ENCODE data around the gene MGAT5B. TPM values are rescaled to one million over a fixed set of nuclear protein-coding genes. Genes with fewer than 3 reads are reported as not detected.

Gene MGAT5B
- total RNA-seq, 6 experiments from 2014 or later = 0.16 TPM; not detected in 5

GRCh38 chr17:76868669-76869495, 678 bp downstream of the MGAT5B start:
- WGBS (ENCODE audit: insufficient coverage, low coverage, low lambda C conversion rate, missing lambda C conversion rate) = 3% methylated on average over 14 of the region's 84 CpGs
- Histone ChIP-seq H3K36me3 (no peaks in the 10 kb centered on the region), H3K9me3 (no peaks in the 10 kb centered on the region), H3K27ac (no peak overlapping the region), H3K4me1 (no peaks in the 10 kb centered on the region), H3K27me3 (peaks cover 0 to 17% of the 10 kb centered on the region in 2 donors), H3K4me3 (peak overlapping the region in 1 of 3 donors; percentile 29)
- no peak for TF ChIP-seq POLR2A (IDR thresholded peaks at IDR 0.05)
- TF ChIP-seq, protein P1, sequence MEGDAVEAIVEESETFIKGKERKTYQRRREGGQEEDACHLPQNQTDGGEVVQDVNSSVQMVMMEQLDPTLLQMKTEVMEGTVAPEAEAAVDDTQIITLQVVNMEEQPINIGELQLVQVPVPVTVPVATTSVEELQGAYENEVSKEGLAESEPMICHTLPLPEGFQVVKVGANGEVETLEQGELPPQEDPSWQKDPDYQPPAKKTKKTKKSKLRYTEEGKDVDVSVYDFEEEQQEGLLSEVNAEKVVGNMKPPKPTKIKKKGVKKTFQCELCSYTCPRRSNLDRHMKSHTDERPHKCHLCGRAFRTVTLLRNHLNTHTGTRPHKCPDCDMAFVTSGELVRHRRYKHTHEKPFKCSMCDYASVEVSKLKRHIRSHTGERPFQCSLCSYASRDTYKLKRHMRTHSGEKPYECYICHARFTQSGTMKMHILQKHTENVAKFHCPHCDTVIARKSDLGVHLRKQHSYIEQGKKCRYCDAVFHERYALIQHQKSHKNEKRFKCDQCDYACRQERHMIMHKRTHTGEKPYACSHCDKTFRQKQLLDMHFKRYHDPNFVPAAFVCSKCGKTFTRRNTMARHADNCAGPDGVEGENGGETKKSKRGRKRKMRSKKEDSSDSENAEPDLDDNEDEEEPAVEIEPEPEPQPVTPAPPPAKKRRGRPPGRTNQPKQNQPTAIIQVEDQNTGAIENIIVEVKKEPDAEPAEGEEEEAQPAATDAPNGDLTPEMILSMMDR (IDR thresholded peaks at IDR 0.05) = no peak
- ATAC-seq (no peak), DNase-seq (no peak)
- intact Hi-C loops (cut with DNase I) = loop anchor here in 1 of 2 donors (5.0 kb wide), 1 partner anchor 188 kb away; no protein-coding TSS in a partner anchor

DNA sequence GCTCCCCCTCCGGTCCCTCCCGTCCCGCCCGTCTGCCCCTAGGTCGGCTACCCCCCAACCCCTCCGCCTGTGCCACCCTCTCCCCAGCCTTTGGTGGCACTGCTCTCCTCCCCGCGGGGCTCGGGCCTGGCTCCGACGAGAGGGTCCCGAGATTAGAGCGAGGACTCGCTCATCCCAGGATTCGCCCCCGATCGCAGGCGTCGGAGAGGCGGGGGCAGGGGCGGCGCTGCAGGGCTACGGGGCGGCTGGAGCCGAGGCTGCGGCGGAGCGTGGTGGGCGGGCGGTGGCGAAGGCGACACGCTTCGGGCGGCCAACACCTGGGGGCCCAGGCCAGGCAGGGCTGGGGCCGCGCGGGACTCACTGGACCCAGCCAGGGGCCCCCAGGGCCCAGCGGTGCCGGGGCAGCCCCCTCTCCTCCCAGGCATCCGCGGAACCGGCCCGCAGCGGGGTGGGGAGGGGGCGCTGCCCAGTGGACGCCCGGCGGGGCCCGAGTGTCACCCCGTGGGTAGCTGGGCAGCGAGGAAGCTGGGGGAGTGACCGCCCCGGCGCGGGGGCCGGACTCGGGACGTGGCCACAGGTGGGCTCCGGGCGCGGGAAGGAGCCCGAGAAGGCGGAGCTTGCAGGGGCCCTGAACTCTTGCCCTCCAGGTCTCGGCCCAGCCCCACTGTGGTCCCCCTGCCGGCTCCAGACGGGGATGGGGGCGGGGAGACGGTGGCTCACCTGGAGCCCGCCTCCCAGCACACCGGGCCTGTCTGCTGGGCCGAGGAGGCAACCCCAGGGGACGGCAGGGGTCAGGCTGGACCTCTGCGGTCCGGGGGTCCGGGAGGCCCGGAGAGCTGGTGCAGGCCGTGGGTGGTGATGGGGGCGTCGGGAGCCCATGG, 1.5 kb downstream of the MGAT5B start:
- 20% methylated on average over 1 of the region's 80 CpGs for WGBS (ENCODE audit: insufficient coverage, low coverage, low lambda C conversion rate, missing lambda C conversion rate)
- TF ChIP-seq, protein P1 (IDR thresholded peaks at IDR 0.05) = no peak
- TF ChIP-seq POLR2A (IDR thresholded peaks at IDR 0.05) = no peak
- intact Hi-C loops (cut with DNase I) = loop anchor here (5.0 to 10.0 kb wide), 2 partner anchors 188 to 385 kb away; no protein-coding TSS in a partner anchor
- H3K9me3 ChIP-seq = no peaks in the 10 kb centered on the region
- no peak for DNase-seq
- no peaks in the 10 kb centered on the region for H3K36me3 ChIP-seq
- ATAC-seq = no peak
- H3K4me3 ChIP-seq = no peak overlapping the region
- peaks cover 0 to 17% of the 10 kb centered on the region in 2 donors for H3K27me3 ChIP-seq
- no peaks in the 10 kb centered on the region for H3K4me1 ChIP-seq
- H3K27ac ChIP-seq = no peak overlapping the region

GRCh38 chr17:76870377-76870714, 2.1 kb downstream of the MGAT5B start:
- no peak for DNase-seq
- intact Hi-C loops (cut with DNase I) = loop anchor here (5.0 to 10.0 kb wide), 2 partner anchors 187 to 384 kb away; no protein-coding TSS in a partner anchor
- no CpG with 5 or more reads among the region's 16 CpGs for WGBS (ENCODE audit: insufficient coverage, low coverage, low lambda C conversion rate, missing lambda C conversion rate)
- TF ChIP-seq, protein P1 (IDR thresholded peaks at IDR 0.05) = no peak
- no peak for TF ChIP-seq POLR2A (IDR thresholded peaks at IDR 0.05)
- ATAC-seq = no peak
- no peaks in the 10 kb centered on the region for H3K9me3 ChIP-seq
- no peak overlapping the region for H3K4me3 ChIP-seq
- no peaks in the 10 kb centered on the region for H3K36me3 ChIP-seq
- H3K4me1 ChIP-seq = no peaks in the 10 kb centered on the region
- peaks cover 0 to 17% of the 10 kb centered on the region in 2 donors for H3K27me3 ChIP-seq
- no peak overlapping the region for H3K27ac ChIP-seq

DNA sequence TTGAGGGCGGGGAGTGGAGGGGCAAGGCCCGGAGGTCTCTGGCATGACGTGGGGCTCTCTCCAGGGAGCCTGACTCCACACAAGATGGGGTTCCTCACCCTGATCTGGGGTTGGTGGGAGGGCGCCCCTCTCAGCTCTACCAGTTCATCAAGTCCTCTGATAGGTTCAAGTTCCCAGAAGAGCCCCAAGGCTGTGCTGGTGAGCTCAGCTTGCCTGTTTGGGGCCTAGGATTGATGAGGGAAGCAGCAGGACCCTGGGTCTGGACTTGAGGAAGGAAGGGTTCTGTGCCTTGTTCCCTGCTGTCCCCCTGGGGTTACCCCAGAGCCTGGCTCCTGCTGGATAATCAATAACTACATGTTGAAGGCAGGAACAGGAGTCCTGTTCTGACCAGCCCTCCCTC, 3.5 kb downstream of the MGAT5B start:
- TF ChIP-seq, protein P1 (IDR thresholded peaks at IDR 0.05) = no peak
- TF ChIP-seq POLR2A (IDR thresholded peaks at IDR 0.05) = no peak
- DNase-seq = no peak
- Histone ChIP-seq H3K9me3 (no peaks in the 10 kb centered on the region), H3K4me1 (no peaks in the 10 kb centered on the region), H3K27me3 (peaks cover 0 to 17% of the 10 kb centered on the region in 2 donors), H3K36me3 (no peaks in the 10 kb centered on the region), H3K27ac (no peak overlapping the region), H3K4me3 (no peak overlapping the region)
- ATAC-seq = no peak
- WGBS (ENCODE audit: insufficient coverage, low coverage, low lambda C conversion rate, missing lambda C conversion rate) = 65% methylated on average over 3 of the region's 4 CpGs
- intact Hi-C loops (cut with DNase I) = loop anchor here (5.0 to 10.0 kb wide), 2 partner anchors 186 to 383 kb away; no protein-coding TSS in a partner anchor
